GM21390 (cell line): Measurements from ENCODE around the gene GDF15.
"Not testable (repeated sequence)": the region's sequence is repeated elsewhere in the genome, so short reads cannot be mapped to it uniquely, and the experiment has no call there.

Experiments used
- ATAC-seq: cut with Tn5 transposase; IDR thresholded peaks from one replicate; pipeline ENCODE4 v1.9.1; 2021; ENCODE audit not compliant: unreplicated experiment

Gene GDF15

DNA sequence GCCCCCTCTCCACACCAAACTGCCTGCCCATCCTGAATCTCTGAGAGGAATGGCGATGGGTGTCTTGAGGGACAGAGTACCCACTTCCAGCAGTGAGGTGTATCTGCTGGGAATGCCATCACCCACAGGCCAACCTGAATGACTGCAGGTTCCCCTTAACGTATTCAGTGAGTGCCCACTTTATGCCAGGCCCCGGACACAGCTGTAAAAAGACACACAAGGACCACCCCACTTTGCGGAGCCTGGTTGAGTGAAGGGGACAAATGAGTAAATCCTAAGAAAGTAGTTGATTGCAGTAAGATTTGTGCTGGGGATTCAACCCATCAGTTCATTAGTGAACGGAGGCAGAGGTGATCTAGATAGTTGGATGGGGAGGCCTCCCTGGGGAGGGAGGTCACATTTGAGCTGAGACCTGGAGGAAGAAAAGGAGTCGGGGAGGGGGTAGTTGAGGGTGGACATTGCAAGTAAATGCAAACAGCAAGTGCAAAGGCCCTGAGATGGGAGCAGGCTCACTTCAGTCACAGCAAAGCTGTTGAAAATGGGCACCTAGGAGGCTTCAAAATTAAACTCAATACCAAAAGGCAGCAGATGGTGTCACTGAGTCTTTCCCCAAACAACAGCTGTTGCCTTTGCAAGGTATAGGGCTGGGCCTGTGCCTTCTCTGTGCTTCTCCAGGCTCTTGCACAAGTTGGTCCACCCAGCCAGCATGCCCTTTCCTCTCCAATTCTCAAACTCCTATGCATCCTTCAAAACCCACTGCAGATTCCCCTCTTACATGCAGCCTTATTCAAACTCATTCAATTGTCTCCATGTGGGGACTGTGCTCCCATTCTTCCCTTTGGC is 4.3 kb downstream of the GDF15 start:
- ATAC-seq: no peak

DNA sequence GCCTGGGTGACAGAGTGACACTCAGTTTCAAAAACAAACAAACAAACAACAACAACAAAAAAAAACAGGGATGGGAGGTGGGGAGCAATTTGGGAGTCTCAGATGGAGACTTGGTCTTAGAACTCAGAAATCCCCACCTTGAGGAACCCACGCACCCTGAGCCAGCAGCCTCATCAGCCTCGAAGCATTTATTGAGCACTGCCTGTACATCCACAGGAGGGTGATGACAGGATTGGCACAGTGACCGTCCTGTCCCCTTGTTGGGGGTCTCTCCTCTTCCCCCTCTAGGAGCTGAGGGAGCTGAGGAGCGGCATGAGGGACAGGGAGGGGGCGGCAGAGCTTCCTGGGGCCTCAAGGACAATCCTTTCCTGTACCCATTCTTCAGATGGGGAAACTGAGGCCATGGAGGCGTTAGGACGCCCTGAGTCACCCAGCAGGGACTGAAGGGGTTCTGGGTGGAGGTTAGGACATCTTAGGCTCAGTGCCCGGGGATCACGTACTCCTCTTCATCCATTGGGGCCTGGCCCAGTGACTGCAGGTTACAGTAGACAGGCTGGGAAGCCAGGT is 5.6 kb downstream of the GDF15 start:
- ATAC-seq: no peak

GRCh38 chr19:18392417-18392816 is 6.5 kb downstream of the GDF15 start:
- ATAC-seq: no peak

DNA sequence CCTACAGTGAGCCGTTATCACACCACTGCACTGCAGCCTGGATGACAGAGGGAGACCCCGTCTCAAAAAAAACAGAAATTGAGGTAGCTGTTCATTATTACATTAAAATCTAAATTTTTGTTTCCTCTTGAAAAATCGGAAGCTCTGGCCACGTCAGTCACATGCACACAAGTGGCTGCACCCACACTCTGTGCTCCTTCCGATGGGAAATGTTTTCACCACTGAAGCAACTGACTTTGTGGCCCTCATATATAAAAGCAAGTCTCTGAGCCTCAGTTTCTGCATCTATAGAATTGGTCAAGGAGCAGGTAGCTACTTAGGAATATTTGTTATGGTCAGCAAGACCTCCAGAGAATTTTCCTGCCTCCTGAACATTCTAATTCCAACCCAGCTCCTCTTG is 7.0 kb downstream of the GDF15 start:
- ATAC-seq: no peak

GRCh38 chr19:18393836-18394235 is 7.9 kb downstream of the GDF15 start:
- no peak for ATAC-seq

DNA sequence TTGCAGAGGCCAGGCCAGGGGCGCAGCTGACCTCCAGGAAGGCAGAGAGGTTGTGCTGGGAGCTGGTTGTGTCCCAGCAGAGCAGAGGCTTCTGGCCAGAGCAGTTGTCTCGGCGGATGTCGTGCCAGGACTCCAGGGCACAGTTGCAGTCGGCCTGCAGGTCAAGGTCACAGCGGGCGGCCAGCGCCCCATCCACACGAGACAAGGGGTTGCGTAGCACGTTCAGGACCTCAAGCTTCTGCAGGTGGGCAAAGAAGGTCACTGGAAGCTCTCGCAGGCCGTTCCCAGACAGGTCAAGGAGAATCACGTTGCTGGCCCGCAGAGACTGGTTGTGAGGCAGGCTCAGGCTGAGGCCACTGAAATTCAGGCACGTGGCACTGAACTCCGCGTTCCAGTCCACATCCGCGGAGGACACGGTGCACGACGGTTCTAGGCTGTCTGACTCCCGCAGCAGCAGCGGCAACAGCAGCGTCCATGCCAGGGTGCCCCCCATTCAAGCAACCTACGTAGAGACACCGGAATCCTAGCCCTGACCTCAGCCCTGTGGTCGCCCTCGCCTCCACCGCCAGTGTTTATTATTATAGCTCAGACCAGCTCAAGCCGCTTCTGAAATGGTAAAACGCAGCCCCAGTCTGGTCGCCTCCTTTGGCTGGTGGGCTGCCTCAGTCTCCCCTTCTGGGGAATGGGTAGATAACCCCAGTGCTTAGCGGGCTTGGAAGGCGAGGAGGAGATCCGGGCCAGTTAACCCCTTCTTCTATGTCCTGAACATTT is 10.7 kb downstream of the GDF15 start:
- no peak for ATAC-seq

DNA sequence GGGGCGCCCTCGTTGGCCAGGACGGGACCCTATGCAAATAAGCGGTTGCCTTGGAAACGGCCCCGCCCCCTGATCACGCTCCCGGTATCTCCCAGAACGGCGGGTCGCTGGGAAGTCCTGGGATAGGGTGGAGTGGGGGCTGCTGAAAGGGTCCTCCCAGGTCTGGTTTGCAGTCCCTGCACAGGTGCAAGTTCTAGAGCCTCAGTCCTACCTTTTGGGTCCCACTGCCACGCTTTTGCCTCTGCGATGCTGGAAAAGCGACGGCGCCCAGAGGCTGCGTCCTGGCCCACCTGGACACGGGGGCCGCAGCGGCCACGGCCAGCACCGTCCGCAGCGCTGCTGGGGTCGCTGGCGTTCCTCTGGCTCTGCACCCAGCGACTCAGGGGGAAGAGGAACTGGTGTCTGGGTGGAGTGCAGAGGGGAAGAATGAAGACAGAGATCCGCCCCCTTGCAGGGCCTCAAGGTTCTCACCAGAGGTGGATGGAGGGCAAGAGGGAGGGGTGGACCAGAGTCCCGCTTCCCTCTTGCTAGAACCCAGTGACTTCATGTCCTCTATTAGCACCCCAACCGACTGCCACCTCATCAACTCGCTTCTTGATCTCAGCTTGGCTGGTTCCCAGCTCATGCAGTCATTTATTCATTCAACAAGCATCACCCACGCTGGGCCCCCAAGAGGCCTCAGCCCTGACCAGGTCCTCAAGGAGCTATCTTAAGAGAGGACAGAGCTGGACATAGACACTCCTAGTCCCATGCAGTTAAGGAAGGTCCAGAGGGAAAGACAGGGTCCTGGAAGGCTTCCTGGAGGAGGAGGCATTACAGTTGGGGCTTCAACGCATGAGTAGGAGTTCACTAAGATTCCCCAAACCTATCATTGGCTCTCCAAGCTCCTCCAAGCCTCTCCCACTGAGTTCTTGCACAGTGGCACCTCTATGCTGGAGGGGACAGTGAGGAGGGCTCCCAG is 11.6 kb downstream of the GDF15 start, which contains the start of gene LRRC25:
TSS of gene LRRC25 (minus strand) at position 381 of the 961 bp plus-strand sequence. CDS start 659 bp downstream, outside the sequence.
- no peak for ATAC-seq

DNA sequence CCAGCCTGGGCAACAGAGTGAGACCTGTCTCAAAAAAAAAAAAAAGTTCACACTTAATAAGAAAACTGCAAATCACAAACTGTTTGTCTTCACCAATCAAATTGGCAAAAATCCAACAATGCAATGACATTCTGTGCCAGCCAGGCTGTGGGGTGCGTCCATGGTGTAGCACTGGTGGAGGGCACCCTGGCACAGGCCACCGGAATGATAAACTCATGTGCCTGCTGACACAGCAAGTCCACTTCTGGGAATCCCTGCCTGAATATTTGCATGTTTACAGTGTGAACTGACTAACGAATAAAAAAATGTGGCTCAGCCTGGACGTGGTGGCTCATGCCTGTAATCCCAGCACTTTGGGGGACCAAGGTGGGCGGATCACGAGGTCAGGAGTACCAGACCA is 13.1 kb downstream of the GDF15 start:
- ATAC-seq: no peak

GRCh38 chr19:18401580-18402112 is 15.7 kb downstream of the GDF15 start:
- ATAC-seq: no peak

DNA sequence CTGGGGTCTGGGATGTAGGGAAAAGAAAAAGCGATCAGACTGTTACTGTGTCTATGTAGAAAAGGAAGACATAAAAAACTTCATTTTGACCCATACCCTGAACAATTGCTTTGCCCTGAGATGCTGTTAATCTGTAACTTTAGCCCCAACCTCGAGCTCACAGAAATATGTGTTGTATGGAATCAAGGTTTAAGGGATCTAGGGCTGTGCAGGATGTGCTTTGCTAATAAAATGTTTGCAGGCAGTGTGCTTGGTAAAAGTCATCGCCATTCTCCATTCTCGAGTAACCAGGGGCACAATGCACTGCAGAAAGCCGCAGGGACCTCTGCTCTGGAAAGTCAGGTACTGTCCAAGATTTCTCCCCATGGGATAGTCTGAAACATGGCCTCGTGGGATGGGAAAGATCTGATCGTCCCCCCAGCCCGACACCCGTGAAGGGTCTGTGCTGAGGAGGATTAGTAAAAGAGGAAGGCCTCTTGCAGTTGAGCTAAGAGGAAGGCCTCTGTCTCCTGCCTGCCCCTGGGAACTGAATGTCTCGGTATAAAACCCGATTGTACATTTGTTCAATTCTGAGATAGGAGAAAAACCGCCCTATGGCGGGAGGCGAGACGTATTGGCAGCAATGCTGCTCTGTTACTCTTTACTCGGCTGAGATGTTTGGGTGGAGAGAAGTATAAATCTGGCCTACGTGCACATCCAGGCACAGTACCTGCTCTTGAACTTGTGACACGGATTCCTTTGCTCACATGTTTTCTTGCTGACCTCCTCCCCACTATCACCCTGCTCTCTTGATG is 16.7 kb downstream of the GDF15 start:
- ATAC-seq: not testable (repeated sequence)

DNA sequence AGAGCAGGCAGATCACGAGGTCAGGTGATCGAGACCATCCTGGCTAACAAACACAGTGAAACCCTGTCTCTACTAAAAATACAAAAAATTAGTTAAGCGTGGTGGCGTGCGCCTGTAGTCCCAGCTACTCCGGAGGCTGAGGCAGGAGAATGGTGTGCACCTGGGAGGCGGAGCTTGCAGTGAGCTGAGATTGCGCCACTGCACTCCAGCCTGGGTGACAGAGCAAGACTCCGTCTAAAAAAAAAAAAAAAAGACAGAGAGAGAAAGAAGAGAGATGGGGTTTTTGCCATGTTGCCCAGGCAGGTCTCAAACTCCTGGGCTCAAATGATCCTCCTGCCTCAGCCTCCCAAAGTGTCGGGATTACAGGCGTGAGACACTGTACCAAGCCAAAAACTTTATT is 19.8 kb downstream of the GDF15 start:
- ATAC-seq: not testable (repeated sequence)

GRCh38 chr19:18406749-18407148 is 20.8 kb downstream of the GDF15 start:
- no peak for ATAC-seq

GRCh38 chr19:18408053-18408476 is 22.1 kb downstream of the GDF15 start:
- no peak for ATAC-seq

DNA sequence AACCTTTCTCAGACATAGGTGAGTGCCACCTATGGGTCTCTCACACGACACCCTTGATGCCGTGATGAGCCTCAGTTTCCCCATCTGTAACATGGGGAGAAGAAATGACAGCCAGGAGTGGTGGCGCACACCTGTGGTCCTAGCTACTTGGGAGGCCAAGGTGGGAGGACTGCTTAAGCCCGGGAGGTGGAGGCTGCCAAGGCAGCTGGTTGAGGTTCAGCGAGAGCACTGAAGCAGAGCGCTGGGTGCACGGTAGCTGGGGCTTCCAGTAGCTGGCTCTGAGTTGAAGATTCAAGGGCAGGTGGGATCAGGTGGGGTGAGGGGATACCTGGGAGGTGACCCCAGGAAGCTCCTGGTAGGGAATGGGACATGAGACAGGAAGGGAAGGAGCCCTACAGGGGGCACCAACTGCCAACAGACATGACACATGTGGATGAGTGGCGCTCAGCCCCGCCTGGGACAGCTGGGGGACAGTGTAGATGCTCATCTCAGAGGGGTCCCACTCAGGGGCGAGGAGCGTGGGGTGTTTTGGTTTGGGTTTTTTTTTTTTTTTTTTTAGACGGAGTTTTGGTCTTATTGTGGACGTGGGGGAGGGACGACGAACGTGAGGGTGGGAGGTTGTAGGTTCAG is 26.8 kb downstream of the GDF15 start:
- no peak for ATAC-seq

- no peak for ATAC-seq
These were observed 28.7 kb downstream of the GDF15 start for GRCh38 chr19:18414504-18415177.

- ATAC-seq: no peak
These were observed 29.4 kb downstream of the GDF15 start for GRCh38 chr19:18415178-18415867.

- no peak for ATAC-seq
These were observed 30.9 kb downstream of the GDF15 start for GRCh38 chr19:18416778-18417249.
